GM19238 (cell line): ENCODE measurements around the gene SOD3.

Experiments
- DNase-seq: peaks from one replicate; pipeline ENCODE4 v3.0.0; 2011; ENCODE audit warnings: low spot score; ENCODE audit not compliant: insufficient read length

SOD3 gene

GRCh38 chr4:24801136-24801855 is 5.9 kb downstream of the SOD3 start:
- no peak for DNase-seq

- no peak for DNase-seq
Measured at GRCh38 chr4:24802648-24803047, 7.3 kb downstream of the SOD3 start.

GRCh38 chr4:24805067-24805466 is 9.7 kb downstream of the SOD3 start:
- no peak for DNase-seq

- DNase-seq: no peak
Measured at GRCh38 chr4:24805566-24805965, 10.2 kb downstream of the SOD3 start.

- DNase-seq: no peak
Measured at GRCh38 chr4:24806206-24806990, 11.0 kb downstream of the SOD3 start.

- DNase-seq: no peak
Measured at GRCh38 chr4:24807611-24808010, 12.2 kb downstream of the SOD3 start.

- DNase-seq: no peak
Measured at GRCh38 chr4:24808261-24808660, 12.9 kb downstream of the SOD3 start.

- DNase-seq: no peak
Measured at GRCh38 chr4:24808955-24809354, 13.6 kb downstream of the SOD3 start.

GRCh38 chr4:24809376-24809775 is 14.0 kb downstream of the SOD3 start:
- no peak for DNase-seq

GRCh38 chr4:24809815-24810405 is 14.5 kb downstream of the SOD3 start:
- DNase-seq: no peak

- DNase-seq: no peak
Measured at GRCh38 chr4:24810871-24811631, 15.7 kb downstream of the SOD3 start.

- no peak for DNase-seq
Measured at GRCh38 chr4:24813732-24814131, 18.4 kb downstream of the SOD3 start.

GRCh38 chr4:24816797-24817196 is 21.4 kb downstream of the SOD3 start:
- DNase-seq: no peak

GRCh38 chr4:24820541-24820940 is 25.2 kb downstream of the SOD3 start:
- DNase-seq: no peak

GRCh38 chr4:24824720-24825119 is 29.3 kb downstream of the SOD3 start:
- DNase-seq: no peak

GRCh38 chr4:24831637-24832036 is 36.3 kb downstream of the SOD3 start:
- no peak for DNase-seq

- DNase-seq: no peak
Measured at GRCh38 chr4:24835696-24836095, 40.3 kb downstream of the SOD3 start.

GRCh38 chr4:24836661-24837242 is 41.4 kb downstream of the SOD3 start:
- DNase-seq: no peak

- DNase-seq: no peak
Measured at GRCh38 chr4:24837336-24837735, 42.0 kb downstream of the SOD3 start.

- DNase-seq: no peak
Measured at GRCh38 chr4:24837781-24838180, 42.4 kb downstream of the SOD3 start.

- DNase-seq: no peak
Measured at GRCh38 chr4:24840362-24840761, 45.0 kb downstream of the SOD3 start.
